GM18498 (cell line): Measurements from ENCODE around the gene BTNL3.

ENCODE experiments used
- ATAC-seq: cut with Tn5 transposase; IDR thresholded peaks from one replicate; pipeline ENCODE4 v1.9.1; 2021; ENCODE audit warnings: mild to moderate bottlenecking, moderate library complexity; ENCODE audit not compliant: unreplicated experiment

The BTNL3 gene

DNA sequence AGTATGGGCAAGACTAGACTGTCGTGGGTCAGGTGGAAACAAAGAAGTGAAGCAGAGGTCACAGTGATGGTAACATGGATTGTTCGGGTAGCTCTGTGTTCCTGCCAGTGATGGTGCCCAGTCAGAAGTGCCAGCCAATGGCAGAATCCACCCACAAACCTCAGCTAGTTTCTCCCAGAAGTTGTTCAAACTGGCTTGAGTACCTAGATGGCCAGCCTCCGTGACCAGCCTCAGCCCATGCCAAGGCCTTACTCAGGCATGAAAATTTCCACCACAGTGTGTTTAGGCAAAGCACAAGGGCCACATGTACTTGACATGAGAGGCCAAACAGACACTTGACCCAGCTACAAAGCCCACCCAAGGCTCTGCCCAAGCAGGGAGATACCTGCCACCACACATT is 32.0 kb downstream of the BTNL3 start:
- no peak for ATAC-seq

DNA sequence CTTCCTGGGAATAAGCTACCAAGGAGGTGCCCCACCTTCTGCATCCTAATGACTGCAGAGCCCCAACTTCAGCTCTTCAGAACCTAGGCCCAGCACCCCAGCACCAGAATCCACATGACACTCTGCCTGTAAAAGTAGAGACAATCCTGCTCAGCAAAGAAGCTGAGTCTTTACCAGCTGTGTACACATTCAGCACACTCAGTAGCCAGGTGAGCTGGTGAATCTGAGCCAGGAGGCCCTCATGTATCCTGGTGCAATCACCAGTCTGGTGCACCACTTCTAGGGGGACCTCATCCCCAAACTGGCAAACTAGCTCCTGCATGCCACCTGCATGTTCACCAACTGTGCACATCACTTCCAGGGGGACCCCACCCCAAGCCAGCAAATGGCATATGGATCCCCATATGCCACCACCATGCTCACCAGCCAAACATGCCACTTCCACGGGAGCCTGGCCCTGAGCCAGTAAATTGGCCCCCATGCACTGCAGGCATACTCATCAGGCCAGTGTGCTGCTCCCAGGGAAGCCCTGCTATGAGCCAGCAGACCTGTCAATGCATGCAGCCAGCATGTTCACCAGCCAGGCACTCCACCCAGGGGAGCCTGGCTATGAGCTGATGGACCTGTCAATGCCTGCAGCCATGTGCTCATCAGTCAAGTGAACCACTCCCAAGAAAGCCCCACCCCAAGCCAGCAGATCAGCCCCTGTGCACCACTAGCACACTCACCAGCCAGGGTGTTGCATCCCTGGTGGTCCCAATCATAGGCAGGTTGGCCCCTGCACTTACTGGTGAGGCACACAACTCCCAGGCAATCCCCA is 35.8 kb downstream of the BTNL3 start:
- ATAC-seq: no peak

DNA sequence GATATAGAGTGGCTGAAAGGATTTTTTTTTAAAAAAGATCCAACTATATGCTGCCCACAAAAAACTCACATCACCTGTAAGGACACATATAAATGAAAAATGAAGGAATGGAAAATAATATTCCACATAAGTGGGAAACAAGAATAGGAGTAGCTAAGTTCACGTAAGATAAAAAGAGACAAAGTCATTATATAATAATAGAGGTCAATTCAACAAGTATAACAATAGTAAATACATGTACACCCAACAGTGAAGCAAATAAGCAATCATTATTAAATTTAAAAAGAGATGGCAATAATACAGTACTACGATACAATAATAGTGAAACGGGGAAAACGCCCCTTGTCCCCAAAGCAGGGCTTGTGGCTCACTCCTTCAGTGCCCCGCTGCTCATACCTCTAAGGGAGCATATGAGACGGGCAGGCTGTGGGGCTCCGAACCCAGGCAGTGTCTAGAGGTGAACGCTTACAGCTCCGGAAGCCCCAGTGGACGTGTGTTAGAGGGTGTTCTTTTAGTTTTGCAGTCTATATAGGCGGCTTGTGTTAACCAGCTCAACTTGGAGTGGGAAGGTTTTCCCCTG is 38.9 kb downstream of the BTNL3 start:
- no peak for ATAC-seq

DNA sequence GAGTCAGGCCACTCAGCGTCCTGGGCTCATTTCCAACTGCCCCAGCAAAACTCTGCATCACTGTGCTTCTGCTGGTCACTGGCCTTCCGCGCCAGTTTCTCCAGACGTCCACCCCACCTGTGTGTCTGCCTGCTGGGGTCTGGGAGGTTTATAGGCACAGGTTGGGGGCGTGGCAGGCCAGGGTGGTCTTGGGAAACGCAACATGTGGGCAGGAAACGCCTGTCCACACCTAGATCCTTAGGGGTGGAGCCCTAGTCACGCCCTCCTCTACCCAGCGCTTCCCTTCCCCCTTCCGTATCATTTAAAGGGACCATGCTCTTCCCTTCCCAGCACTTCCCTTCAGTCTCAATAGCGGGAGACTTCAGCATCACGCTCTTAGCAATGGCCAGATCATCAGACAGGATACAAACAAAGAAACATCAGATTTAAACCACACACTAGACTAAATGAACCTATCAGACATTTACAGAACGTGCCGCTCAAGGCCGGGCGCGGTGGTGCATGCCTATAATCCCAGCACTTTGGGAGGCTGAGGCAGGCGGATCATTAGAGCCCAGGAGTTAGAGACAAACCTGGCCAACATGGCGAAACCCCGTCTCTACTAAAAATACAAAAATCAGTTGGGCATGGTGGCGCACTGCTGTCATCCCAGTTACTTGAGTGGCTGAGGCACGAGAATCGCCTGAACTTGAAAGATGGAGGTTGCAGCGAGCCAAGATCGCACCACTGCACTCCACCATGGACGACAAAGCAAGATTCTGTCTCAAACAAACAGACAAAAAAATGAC is 39.6 kb downstream of the BTNL3 start:
- ATAC-seq: no peak

DNA sequence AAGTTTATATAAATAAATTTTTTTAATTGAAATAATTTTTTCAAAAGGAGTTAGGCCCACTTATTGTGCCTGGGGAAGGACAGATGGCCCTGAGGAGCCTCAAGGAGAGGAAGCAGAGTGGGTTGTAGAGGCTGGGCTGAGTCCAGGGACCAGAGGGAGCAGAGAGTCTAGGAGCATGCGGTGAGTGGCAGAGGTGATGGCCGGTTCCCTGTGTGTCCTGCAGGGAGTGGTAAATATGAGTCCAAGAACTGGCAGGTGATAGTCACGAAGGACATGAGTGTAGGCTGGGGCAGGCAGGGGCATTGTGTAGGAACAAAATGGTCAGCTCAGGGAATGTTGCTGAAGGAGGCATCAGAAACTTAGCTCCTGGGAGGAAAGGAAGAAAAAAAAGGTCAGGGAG is 43.1 kb downstream of the BTNL3 start:
- no peak for ATAC-seq

DNA sequence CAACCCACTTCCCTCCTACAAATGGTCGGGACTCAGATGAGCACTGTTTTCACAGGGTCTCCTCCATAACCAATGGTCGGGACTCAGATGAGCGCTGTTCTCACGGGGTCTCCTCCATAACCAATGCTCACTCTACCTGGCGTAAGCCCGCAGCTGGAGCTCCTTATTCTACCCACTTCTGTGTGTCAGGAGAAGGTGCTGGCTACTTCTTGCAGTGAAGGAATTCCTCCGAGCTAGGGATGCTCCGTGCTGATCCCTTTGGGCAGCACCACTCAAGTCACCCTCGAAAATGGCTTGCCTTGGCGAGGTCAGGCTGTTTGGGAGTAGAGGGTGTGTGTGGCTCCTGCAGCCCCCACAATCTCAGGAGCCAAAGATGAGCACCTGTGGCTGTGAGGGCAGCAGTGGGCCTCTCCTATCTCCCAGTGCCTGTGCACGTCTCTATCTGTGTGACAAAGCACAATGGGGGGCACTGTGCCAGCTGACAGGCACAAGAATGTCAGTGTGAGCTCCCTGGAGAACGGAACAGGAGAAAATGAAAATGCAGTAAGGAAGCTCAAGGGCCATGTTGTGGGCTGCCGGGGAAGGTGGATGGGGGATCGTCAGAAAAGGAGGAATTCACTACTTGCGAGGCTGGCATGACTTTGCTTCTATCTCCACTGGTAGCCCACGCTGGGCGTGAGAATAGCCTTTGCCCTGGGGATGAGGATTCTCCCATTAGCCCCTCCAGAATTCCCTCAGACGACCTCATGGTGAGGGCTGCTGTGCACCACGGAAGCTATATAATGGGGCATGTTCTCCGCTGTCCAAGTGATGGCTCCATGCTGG is 47.6 kb downstream of the BTNL3 start:
- no peak for ATAC-seq

DNA sequence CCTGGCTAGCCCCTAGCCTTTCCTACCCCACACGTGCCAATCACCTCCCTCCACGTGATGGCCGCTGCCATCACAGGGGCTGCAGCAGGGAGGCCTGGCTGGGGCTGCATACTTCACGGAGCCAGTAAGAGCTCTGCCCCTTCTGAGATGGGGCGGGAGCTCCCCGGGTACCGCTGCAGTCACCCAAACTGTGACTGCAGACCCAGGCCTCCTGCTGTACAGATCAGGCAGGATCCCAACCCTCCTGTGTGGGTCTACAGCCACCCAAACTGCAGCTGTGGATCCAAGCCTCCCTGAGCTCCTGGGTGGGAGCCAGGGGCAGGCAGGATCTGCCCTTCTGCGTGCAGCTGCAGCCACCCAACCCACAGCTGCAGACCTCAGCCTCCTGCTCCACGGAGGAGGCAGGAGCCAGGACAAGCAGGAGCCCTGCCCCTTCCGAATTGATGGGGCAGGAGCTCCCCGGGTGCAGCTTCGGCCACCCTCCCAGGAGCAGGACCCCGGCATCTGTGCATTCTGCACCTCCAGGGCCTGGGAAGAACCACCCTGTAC is 48.2 kb downstream of the BTNL3 start:
- no peak for ATAC-seq

DNA sequence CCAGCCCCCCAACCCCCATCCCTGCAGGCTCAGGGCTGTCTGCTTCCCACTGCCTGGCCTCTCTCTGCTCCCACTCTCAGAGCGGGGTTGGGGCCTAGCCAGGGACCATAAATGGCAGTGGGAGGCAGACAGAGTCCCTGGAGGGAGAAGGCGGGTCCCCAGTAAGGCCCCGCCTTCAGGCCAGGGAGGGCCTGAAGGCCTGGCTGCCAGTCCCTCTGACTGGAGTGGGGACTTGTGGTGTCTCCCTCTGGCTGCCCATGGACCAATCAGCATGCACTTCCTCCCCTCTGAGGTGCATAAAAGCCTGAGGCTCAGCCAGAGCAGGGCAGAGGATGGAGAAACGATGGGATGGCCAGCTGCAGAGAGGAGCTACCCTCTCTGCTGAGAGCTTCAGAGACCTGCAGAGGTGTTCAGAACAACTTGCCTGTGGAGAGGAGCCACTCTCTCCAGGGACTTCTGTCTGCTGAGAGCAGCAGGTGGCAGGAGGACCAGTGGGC is 48.8 kb downstream of the BTNL3 start:
- no peak for ATAC-seq

DNA sequence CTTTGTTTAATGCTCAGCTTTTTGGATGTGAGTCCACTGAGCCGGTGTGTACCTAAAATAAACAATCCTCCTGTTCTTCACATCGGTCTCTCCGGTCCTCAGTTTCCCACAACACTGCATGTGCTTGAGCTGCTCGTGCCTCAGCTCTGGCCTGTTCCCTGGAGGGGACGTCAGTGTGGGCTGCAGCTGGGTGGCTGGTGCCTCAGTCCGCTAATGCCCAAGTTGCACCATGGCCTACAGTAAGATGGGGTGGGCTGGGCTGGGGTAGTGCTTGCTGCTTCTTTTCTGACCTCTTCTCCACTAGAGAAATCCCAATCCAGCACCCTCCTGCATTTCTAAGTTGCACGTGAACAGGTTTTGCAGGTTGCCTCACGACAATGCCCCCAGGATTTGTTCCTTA is 50.8 kb downstream of the BTNL3 start:
- no peak for ATAC-seq

DNA sequence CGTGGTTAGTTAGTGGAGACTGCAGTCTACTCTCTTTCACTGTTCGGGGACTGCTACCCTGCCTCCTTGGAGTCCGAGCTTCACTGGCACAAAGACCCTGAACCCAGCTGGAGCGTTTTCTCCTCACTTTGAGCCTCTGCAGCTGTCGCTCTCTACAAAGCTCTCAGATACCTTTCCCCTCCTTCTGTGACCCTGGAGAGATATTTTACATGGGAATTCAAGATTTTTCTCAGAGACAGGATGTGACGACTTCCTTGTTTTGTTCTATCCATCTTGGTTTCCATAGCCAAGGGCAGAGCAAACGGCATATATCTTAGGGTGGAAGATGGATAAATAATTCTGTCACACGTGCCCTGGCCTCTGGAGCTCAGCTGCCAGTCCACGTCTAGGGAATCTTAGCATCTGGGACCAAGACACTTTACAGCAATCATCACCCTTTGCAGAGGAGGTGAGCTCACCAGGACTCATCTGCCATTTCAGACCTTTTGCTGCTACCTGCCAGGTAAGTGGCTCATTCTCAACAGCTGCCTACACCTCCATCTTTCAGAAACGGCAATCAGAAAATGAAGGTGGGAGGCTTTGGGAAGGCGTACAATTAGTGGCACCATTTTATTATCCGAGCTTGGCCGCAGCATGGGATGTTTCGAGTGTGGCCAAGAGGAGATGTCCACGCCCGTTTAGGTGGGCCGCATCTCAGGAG is 51.4 kb downstream of the BTNL3 start, which contains the start of gene BTNL9:
Gene BTNL9 (plus strand): TSS at position 336 of the 700 bp plus-strand sequence. CDS start 5,224 bp downstream, outside the sequence.
- ATAC-seq: no peak

DNA sequence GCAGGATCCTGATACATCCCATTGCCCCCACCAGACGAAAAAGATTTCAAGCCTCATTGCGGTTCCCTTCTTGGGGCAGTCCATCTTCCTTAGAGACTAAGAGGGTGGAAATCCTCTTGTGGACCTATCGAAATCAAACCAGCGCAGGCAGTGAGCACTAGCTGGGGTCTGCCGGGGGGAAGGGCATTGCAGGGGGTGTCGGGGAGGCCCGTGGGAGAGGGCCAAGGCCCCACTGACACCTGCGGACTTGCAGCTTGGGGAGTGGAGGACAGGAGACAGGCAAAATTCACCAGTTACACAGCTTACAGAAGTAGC is 51.9 kb downstream of the BTNL3 start:
- ATAC-seq: no peak

DNA sequence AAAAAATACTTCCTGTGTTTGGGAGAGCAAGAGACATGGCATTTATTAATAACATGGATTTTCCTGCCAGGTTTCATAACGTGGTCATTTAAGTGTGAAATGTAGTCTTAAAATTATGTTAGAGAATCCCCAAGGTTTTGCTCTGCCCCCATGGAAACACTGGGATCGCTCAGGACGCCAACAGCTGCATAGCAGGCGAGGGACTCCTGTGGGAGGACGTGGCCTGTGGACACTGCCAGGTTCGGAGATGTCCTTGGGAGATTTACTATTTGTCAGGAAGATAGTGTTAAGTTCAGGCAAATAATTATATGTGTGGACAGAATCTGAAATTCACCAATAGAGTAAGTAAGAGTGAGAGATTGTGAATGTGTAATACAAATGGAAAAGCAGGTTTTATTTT is 52.4 kb downstream of the BTNL3 start:
- no peak for ATAC-seq

DNA sequence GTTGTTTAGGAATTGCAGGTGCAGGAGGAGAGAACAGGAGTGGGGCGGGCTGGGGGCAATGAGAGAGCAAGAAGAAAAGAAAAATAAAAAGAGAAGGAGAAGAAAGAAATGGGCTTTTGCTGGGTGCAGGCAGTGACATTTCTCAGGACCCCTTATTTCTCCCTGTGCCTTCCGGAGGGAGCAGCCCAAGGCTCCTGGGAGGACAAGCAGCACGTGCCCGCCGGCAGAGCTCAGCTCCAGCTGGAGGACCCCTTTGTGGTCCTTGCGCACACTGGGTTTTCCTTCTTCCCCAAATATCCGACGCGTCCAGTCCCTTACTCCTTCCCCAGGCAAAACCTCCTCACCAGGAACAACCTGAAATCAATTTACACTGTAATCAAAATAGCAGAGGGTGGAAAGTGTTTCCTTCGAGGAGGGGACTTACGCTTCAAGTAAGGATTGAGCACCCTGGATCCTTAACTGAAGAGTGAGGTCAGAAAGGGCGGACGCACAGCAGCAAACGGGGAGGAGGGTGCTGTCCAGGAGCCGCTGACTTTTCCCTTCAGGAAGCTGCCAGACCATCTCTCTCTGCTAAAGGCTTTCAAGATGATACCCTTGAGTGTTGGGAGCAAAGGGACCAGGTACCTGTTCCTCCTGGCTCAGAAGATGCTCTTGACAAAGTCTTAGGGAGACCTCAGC is 53.5 kb downstream of the BTNL3 start:
- ATAC-seq: no peak

DNA sequence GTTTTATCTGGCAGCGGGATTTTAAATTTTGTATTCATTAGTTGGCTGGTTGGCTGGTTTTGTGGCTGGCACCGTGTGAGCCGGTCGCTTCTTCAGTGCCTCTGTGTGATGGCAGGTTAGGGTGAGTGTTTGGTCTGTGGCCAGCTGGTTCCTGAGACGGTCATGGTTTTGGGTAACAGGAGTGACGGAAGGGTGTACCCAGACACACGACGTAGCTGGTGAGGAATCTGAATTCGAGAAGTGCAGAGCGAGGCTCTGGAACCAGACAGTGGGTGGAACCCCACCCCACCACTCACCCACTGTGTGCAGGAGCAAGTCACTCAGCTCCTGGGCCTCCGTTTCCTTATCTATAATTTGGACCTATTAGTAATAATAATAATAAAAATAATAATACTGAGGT is 54.1 kb downstream of the BTNL3 start:
- ATAC-seq: no peak

DNA sequence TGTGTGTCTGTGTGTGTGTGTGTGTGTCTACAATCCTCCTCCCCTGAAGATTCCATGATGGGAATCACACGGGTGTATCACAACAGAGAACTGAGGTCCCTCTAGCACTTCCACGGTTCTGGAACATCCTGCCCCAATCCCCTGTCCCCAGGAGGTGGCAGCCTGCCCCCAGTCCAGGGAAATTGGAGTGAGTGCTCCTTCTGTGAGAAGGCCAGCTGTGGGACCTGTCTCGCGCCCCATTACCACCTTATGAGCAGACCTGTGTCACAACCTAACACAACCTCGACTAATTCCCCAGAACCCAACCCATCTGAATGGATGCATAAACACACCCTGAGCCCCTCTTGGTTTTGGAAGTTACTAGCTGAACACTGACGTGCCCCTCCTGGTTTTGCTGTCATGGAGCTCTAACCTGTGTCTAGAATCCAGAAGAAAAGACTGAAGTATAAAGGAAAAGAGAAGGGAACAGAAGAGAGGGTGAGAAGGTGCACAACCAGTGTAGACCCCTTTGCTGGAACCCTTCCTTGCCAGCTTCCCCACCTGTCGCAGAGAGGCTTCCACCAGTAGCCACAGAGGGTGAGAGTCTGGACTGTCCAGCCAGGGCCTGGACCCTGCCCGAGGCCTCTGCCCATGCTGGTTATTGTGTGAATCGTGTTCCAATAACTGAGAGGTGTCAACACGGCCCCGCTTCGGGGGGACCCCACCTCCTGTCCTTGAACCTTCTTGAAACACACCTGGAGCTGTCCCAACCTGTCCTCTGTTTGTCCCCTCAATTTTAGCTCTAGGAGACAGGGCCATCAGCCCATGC is 54.8 kb downstream of the BTNL3 start:
- ATAC-seq: no peak

DNA sequence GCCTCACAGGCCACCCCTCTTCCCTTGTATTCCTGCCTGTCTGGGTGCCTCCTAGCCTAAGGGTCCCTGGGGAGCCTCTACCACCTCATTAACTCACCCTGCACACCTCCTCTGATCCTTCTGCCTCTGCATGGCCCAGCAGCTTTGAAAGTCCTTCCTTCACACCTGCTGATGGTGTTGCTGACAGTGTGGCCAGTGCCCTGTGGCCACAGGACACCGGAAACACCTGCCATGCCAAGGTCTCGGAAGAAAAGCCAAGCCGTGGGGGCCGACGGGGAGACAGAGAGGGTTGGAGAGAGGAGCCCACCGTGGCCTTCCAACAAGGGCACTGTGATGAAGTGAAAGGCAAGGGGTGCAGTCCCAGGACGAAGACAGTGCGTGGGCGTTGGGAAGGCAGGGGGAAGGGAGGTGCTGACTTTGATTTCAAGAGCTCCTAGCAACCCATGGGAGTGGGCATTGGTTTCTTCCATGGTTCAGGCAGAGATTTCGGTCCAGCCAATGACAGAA is 55.5 kb downstream of the BTNL3 start:
- ATAC-seq: no peak

DNA sequence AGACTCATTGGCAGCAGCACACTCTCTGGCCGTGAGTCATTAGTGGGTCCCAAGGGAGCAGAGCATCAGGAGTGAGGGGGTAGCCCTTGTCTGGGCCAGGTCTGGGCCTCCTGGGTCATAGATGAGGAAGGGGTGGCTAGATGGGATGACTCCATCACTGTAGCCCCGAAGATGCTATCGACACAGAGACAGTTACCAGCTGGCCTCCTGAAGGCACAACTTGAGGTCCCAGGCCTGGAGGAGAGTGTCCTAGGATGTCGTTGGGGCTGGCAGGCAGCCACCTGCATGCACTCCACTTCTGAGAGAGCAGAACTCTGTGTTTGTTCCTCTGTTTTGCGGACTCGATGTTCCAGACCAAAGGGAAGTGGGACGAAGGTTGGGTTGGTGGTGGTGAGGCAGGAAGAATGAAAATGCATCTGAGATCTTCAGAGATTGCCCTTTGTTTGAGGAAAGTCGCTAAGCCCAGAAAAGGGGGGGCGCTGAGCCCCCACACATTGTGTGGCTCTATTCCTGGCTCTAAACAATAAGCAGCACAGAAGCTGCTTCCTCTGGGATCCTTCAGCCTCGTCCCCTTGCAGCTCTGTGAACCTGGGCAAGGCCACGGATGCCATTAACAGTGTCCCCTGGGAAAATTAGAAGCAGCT is 56.1 kb downstream of the BTNL3 start:
- no peak for ATAC-seq

DNA sequence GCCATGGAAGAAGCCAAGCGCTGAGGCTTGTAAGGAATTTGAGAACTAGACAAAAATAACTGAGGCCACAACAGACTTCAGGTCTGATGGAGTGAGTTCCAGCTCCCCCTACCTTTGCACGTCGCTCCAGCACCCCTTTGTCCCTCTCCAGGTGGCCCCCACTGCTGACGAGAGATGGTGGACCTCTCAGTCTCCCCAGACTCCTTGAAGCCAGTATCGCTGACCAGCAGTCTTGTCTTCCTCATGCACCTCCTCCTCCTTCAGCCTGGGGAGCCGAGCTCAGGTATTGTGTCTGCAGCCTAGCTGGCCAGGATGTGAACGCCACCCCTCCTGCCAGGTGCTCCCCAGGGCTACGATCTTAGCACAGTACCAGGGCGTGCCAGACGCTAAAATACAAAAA is 56.7 kb downstream of the BTNL3 start:
- no peak for ATAC-seq
